Nephron (organoid): ENCODE measurements around the gene NKTR.
A peak's percentile ranks its signal among the peaks of the same experiment; 100 is the strongest.

Experiments
- H3K27ac Mint-ChIP-seq, 3 experiments: 2 replicates each; pipeline ENCODE4 v1.8.0; 2020; ENCODE audit warnings: mixed read lengths in 3 of 3, mild to moderate bottlenecking in 2 of 3, moderate library complexity in 1 of 3
- H3K27me3 Mint-ChIP-seq: 2 replicates; pipeline ENCODE4 v1.8.0; 2021; ENCODE audit warnings: low read depth, mild to moderate bottlenecking, moderate library complexity, mixed read lengths
- H3K36me3 Mint-ChIP-seq: 2 replicates; pipeline ENCODE4 v1.8.0; 2020; ENCODE audit warnings: low read depth, mixed read lengths
- H3K4me1 Mint-ChIP-seq: 2 replicates; pipeline ENCODE4 v1.8.0; 2020; ENCODE audit warnings: mixed read lengths
- H3K4me3 Mint-ChIP-seq, 3 experiments: 2 replicates each; pipeline ENCODE4 v1.8.0; 2020; ENCODE audit warnings: mild to moderate bottlenecking in 3 of 3, mixed read lengths in 3 of 3, moderate library complexity in 2 of 3
- H3K9me3 Mint-ChIP-seq: 2 replicates; pipeline ENCODE4 v1.8.0; 2020; ENCODE audit warnings: mixed read lengths
- CTCF ChIP-seq, 3 experiments: fragments of 200-600 bp; sonication (generic); IDR thresholded peaks; one replicate each; pipeline ENCODE4 v1.5.0; 2021; ENCODE audit warnings: antibody characterized with exemption in 3 of 3; ENCODE audit not compliant: unreplicated experiment in 3 of 3

The NKTR gene

GRCh38 chr3:42581709-42582473, 18.6 kb upstream of the NKTR start, which contains the start of gene SEC22C:
Gene SEC22C (minus strand): TSS chr3:42581967. CDS start chr3:42569046, 12,921 bp downstream.
- no peaks in the 10 kb centered on the region for H3K27me3 Mint-ChIP-seq
- peak within 1 kb of the TSS; percentile 94 to 95 (median 95) for H3K4me3 Mint-ChIP-seq
- peak within 1 kb of the TSS; percentile 56 to 90 (median 89) for H3K27ac Mint-ChIP-seq
- peaks cover 21% of the 10 kb centered on the region for H3K36me3 Mint-ChIP-seq
- TF ChIP-seq CTCF (IDR thresholded peaks at IDR 0.05; ENCODE audit: unreplicated experiment in 3 of 3), result no peak
- H3K4me1 Mint-ChIP-seq, result peaks cover 28% of the 10 kb centered on the region
- H3K9me3 Mint-ChIP-seq, result peaks cover 4% of the 10 kb centered on the region

GRCh38 chr3:42582474-42583070, 17.9 kb upstream of the NKTR start:
- Mint-ChIP-seq H3K9me3 (peaks cover 4% of the 10 kb centered on the region), H3K27me3 (no peaks in the 10 kb centered on the region), H3K27ac (peak overlapping the region; percentile 56 to 90 (median 89)), H3K36me3 (peaks cover 14% of the 10 kb centered on the region), H3K4me1 (peaks cover 28% of the 10 kb centered on the region), H3K4me3 (peak overlapping the region; percentile 94 to 95 (median 95))
- no peak for TF ChIP-seq CTCF (IDR thresholded peaks at IDR 0.05; ENCODE audit: unreplicated experiment in 3 of 3)

- peak overlapping the region in 1 of 3 experiments; percentile 36 for H3K4me3 Mint-ChIP-seq
- H3K27me3 Mint-ChIP-seq, result no peaks in the 10 kb centered on the region
Measured at GRCh38 chr3:42588625-42589024, 11.9 kb upstream of the NKTR start.

GRCh38 chr3:42589382-42590109, 10.9 kb upstream of the NKTR start:
- no peaks in the 10 kb centered on the region for H3K27me3 Mint-ChIP-seq
- peaks cover 5% of the 10 kb centered on the region for H3K4me1 Mint-ChIP-seq
- H3K4me3 Mint-ChIP-seq, result peak overlapping the region; percentile 89 to 98 (median 97)
- H3K27ac Mint-ChIP-seq, result peak overlapping the region; percentile 43 to 89 (median 84)
- peaks cover 12% of the 10 kb centered on the region for H3K36me3 Mint-ChIP-seq
- H3K9me3 Mint-ChIP-seq, result no peaks in the 10 kb centered on the region
- no peak for TF ChIP-seq CTCF (IDR thresholded peaks at IDR 0.05; ENCODE audit: unreplicated experiment in 3 of 3)

More at GRCh38 chr3:42588625-42589024, 11.9 kb upstream of the NKTR start:
- Mint-ChIP-seq H3K4me1 (peaks cover 5% of the 10 kb centered on the region), H3K27ac (no peak overlapping the region), H3K9me3 (no peaks in the 10 kb centered on the region), H3K36me3 (peaks cover 3% of the 10 kb centered on the region)
- TF ChIP-seq CTCF (IDR thresholded peaks at IDR 0.05; ENCODE audit: unreplicated experiment in 3 of 3), result no peak

GRCh38 chr3:42590989-42591756, 9.3 kb upstream of the NKTR start:
- Mint-ChIP-seq H3K4me3 (peak overlapping the region; percentile 89 to 98 (median 97)), H3K9me3 (no peaks in the 10 kb centered on the region), H3K36me3 (peaks cover 14% of the 10 kb centered on the region), H3K27ac (peak overlapping the region; percentile 43 to 89 (median 84)), H3K27me3 (no peaks in the 10 kb centered on the region), H3K4me1 (peaks cover 5% of the 10 kb centered on the region)
- TF ChIP-seq CTCF (IDR thresholded peaks at IDR 0.05; ENCODE audit: unreplicated experiment in 3 of 3), result no peak
